Testis (tissue), 2 donors: ENCODE measurements around the gene ZBTB48.

Experiments used
- CTCF ChIP-seq, 3 experiments: fragments of 450-650 bp in 2 of 3; fragments of 200-600 bp in 1 of 3; sonication (generic) in 1 of 3; IDR thresholded peaks; one replicate each; pipeline ENCODE4 v1.5.1; 2016 to 2019; ENCODE audit warnings: antibody characterized with exemption in 3 of 3, mild to moderate bottlenecking in 2 of 3, moderate library complexity in 1 of 3
- POLR2A ChIP-seq: fragments of 450-650 bp; IDR thresholded peaks from one replicate; pipeline ENCODE4 v1.6.1; 2017; ENCODE audit warnings: antibody characterized with exemption, mild to moderate bottlenecking, moderate library complexity

DNA sequence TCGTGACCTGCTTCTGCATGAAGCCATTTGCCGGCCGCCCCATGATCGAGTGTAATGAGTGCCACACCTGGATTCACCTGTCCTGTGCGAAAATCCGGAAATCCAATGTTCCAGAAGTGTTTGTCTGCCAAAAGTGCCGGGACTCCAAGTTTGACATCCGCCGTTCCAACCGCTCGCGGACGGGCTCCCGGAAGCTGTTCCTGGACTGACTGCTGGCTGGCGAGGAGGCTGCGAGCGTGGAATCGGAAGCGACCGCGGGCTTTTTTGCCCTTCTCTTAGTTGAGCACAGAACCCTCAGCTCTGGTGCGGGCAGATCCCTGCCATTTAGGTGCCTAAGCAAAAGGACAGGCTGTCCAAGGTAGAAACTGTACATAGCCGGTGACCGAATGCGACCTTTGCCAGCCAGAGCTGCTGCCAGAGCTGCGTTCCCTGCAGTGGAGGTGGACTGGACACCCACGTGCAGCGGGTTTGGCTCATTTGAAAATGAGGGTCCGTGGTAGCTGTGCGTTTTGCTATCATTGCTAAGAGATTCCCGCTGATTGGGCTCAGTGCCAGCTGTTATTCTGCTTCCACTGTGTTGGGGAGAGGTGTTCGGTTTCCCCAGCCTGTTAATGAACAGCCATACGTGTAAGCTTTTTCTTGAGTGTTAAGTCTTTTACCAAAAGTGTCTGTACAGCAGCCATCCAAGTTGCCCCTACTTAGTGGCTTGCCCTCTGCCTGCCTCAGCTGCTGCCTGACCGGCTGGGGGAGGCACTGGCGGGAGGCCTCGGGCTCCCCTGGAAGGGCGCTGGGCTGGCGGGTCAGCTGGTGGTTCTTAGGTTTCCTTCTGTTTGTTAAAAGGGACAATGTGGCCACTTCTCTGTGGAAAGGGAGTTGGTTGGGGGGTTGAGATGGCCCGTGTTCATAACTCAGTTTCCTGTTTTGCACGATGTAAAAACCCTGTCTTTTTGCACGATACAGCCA is 41.9 kb downstream of the ZBTB48 start:
- no peak for TF ChIP-seq CTCF (IDR thresholded peaks at IDR 0.05)
- TF ChIP-seq POLR2A: no peak
